GM12878 (cell line): ENCODE results near the gene NAA60. TPM values are rescaled to one million over a fixed set of nuclear protein-coding genes. Genes with fewer than 3 reads are reported as not detected.
A peak's percentile ranks its signal among the peaks of the same experiment; 100 is the strongest.

Source experiments
- ATAC-seq: fragments of 200-7000 bp; cut with Tn5 transposase; 3 replicates; pipeline ENCODE4 v1.9.1; 2020; ENCODE audit warnings: mild to moderate bottlenecking, moderate library complexity
- BruUV-seq: library from RNA; stranded (reverse); fragments of 400-500 nt; replicated peaks from 2 replicates; lab custom pipeline; 2021; lab: Mats Ljungman, UMichigan
- CTCF ChIA-PET: fragments of 300-600 bp; sonication (Branson Sonifier 250); formaldehyde crosslinking; extraction: SDS; loops from one replicate; lab custom pipeline; 2021; ENCODE audit warnings: inconsistent platforms; lab: Yijun Ruan, JAX
- POLR2A ChIA-PET: fragments of 350-600 bp; formaldehyde crosslinking; extraction: SDS; loops from one replicate; lab custom pipeline; 2021; ENCODE audit warnings: inconsistent platforms; lab: Charles Lee
- RAD21 ChIA-PET: fragments of 300-600 bp; sonication (Branson Sonifier 250); formaldehyde crosslinking; loops from one replicate; lab custom pipeline; 2023; ENCODE audit warnings: antibody characterized with exemption; ENCODE audit not compliant: unreplicated experiment; lab: Charles Lee
- SMC1A ChIA-PET: fragments of 300-600 bp; sonication (Branson Sonifier 250); formaldehyde crosslinking; loops from one replicate; lab custom pipeline; 2023; ENCODE audit not compliant: unreplicated experiment, uncharacterized antibody; lab: Charles Lee
- DNase-seq: peaks from one replicate; pipeline ENCODE4 v3.0.0-alpha.2; 2011; ENCODE audit warnings: low read depth, low spot score
- FAIRE-seq: peaks from 3 replicates; lab custom pipeline; 2011; peaks lifted over from hg19 to GRCh38; lab: Jason Lieb, UNC
- H2AFZ ChIP-seq: 2 replicates; pipeline ENCODE4 v1.6.0; 2011; ENCODE audit warnings: low read depth, low read length, control low read depth; ENCODE audit not compliant: control insufficient read depth
- H3K27ac ChIP-seq: 2 replicates; pipeline ENCODE4 v1.5.1; 2011; ENCODE audit warnings: control low read depth; ENCODE audit not compliant: control insufficient read depth, insufficient read depth
- H3K27me3 ChIP-seq, 2 experiments: replicated peaks in 1 of 2; 2 replicates each; pipeline versions ENCODE4 v1.6.0 to v1.6.1; 2011; ENCODE audit warnings: low read length in 1 of 2; ENCODE audit not compliant: control insufficient read depth in 2 of 2, insufficient read depth in 2 of 2
- H3K36me3 ChIP-seq, 2 experiments: 2 replicates each; pipeline ENCODE4 v1.5.1; 2011; ENCODE audit warnings: low read length in 1 of 2; ENCODE audit not compliant: control insufficient read depth in 2 of 2, insufficient read depth in 2 of 2
- H3K4me1 ChIP-seq: 2 replicates; pipeline ENCODE4 v1.6.1; 2011; ENCODE audit warnings: mild to moderate bottlenecking, low read length, moderate library complexity, mixed read lengths; ENCODE audit not compliant: control insufficient read depth, insufficient read depth
- H3K4me2 ChIP-seq: 2 replicates; pipeline ENCODE4 v1.6.0; 2011; ENCODE audit warnings: control low read depth; ENCODE audit not compliant: control insufficient read depth, insufficient read depth
- H3K4me3 ChIP-seq: fragments of 200-600 bp; sonication (generic); 2 replicates; pipeline ENCODE4 v1.5.1; 2016
- H3K79me2 ChIP-seq: 2 replicates; pipeline ENCODE4 v1.6.0; 2011; ENCODE audit warnings: low read length; ENCODE audit not compliant: control insufficient read depth, insufficient read depth
- H3K9ac ChIP-seq: 2 replicates; pipeline ENCODE4 v1.8.0; 2011; ENCODE audit warnings: low read length, control low read depth, mixed read lengths; ENCODE audit not compliant: control insufficient read depth, insufficient read depth
- H3K9me3 ChIP-seq: replicated peaks from 3 replicates; pipeline ENCODE4 v1.5.1; 2011; ENCODE audit warnings: mild to moderate bottlenecking, low read length; ENCODE audit not compliant: control insufficient read depth, insufficient read depth
- H4K20me1 ChIP-seq: 2 replicates; pipeline ENCODE4 v1.6.0; 2011; ENCODE audit not compliant: control insufficient read depth, insufficient read depth
- BMI1 ChIP-seq: fragments of 450-650 bp; IDR thresholded peaks from 2 replicates; pipeline ENCODE4 v1.6.1; 2016; ENCODE audit warnings: mild to moderate bottlenecking, moderate library complexity, borderline replicate concordance
- DPF2 ChIP-seq: fragments of 450-650 bp; IDR thresholded peaks from 2 replicates; pipeline ENCODE4 v1.6.1; 2017; ENCODE audit warnings: mild to moderate bottlenecking
- IKZF1 ChIP-seq: fragments of 450-650 bp; conservative IDR thresholded peaks from 2 replicates; pipeline ENCODE4 v1.6.1; 2017; ENCODE audit warnings: antibody characterized with exemption, mild to moderate bottlenecking
- JUND ChIP-seq: IDR thresholded peaks from 2 replicates; pipeline ENCODE4 v1.6.1; 2012; ENCODE audit warnings: low read depth, mild to moderate bottlenecking, low read length, improper control_type of control experiment, moderate library complexity
- MXI1 ChIP-seq: fragments of 150-350 bp; IDR thresholded peaks from 2 replicates; pipeline ENCODE4 v1.6.1; 2011; ENCODE audit warnings: low read depth, mild to moderate bottlenecking, inconsistent platforms, low read length, improper control_type of control experiment
- SMAD5 ChIP-seq: IDR thresholded peaks from 2 replicates; pipeline ENCODE4 v1.6.1; 2016; ENCODE audit warnings: antibody characterized with exemption, low read depth
- STAT1 ChIP-seq: fragments of 450-650 bp; conservative IDR thresholded peaks from 2 replicates; pipeline ENCODE4 v1.6.1; 2014; ENCODE audit warnings: antibody characterized with exemption, mild to moderate bottlenecking
- TAF1 ChIP-seq: IDR thresholded peaks from 2 replicates; pipeline ENCODE4 v1.6.1; 2011; ENCODE audit warnings: mild to moderate bottlenecking, low read depth, low read length, borderline replicate concordance
- ZNF622 ChIP-seq: fragments of 450-650 bp; IDR thresholded peaks from 2 replicates; pipeline ENCODE4 v1.6.1; 2017; ENCODE audit warnings: mild to moderate bottlenecking, inconsistent platforms
- WGBS: methylation state at CpG from one replicate; pipeline ENCODE4 v1.1.6; 2016; ENCODE audit warnings: low lambda C conversion rate; ENCODE audit not compliant: insufficient replicate concordance, insufficient coverage; ENCODE audit errors: missing lambda C conversion rate; 5-methylcytosine and 5-hydroxymethylcytosine counted together
- in situ Hi-C: fragments of 300-500 bp; cut with MboI; formaldehyde crosslinking; loops from 9 replicates; pipeline ENCODE4 v1.14.3; 2018; ENCODE audit warnings: mixed read lengths
- intact Hi-C: fragments of 100-400 bp; cut with micrococcal nuclease; formaldehyde crosslinking; loops from one replicate; pipeline ENCODE4 v1.14.2; 2022; ENCODE audit not compliant: unreplicated experiment
- polyA plus RNA-seq, 11 experiments: library from polyadenylated mRNA; depleted of rRNA in 4 of 11; unstranded in 6 of 11; stranded (reverse) in 5 of 11; fragments of >200 nt; fragmentation: Nextera tagmentation in 4 of 11; fragmentation: Illumina TruSeq in 1 of 11; extraction: Ambion mirVana in 4 of 11; extraction: Trizol in 1 of 11; gene quantifications; 1 replicate in 1 of 11; 2 replicates in 10 of 11; pipeline versions ENCODE4 v1.2.1 to v1.2.3, GENCODE V29; 2011 to 2016; ENCODE audit warnings: inconsistent platforms in 2 of 11, missing spikeins in 2 of 11, low read depth in 1 of 11
- total RNA-seq, 4 experiments: library from RNA; depleted of rRNA in 3 of 4; stranded (reverse); fragments of >200 nt in 3 of 4; fragmentation: Illumina TruSeq in 1 of 4; extraction: Trizol in 1 of 4; gene quantifications; 2 replicates each; pipeline versions ENCODE4 v1.2.1 to v1.2.3, GENCODE V29; 2013 to 2021
- TF ChIP-seq, protein P1 (sequence below): fragments of 150-350 bp; IDR thresholded peaks from 2 replicates; pipeline ENCODE4 v1.6.1; 2016; ENCODE audit warnings: low read depth, low read length
- TF ChIP-seq, protein P2 (sequence below): fragments of 450-650 bp; IDR thresholded peaks from 2 replicates; pipeline ENCODE4 v1.6.1; 2018; ENCODE audit warnings: mild to moderate bottlenecking, low read depth, moderate library complexity; ENCODE audit not compliant: partially characterized antibody
- TF ChIP-seq, protein P3 (sequence below), 3 experiments: IDR thresholded peaks in 2 of 3; conservative IDR thresholded peaks in 1 of 3; 2 replicates each; pipeline ENCODE4 v1.5.1; 2011; ENCODE audit warnings: low read depth in 3 of 3, low read length in 3 of 3, mild to moderate bottlenecking in 3 of 3, control low read depth in 2 of 3, moderate library complexity in 2 of 3, inconsistent platforms in 1 of 3, mixed read lengths in 1 of 3; ENCODE audit not compliant: control insufficient read depth in 2 of 3, insufficient read depth in 1 of 3; ENCODE audit errors: extremely low read depth in 1 of 3
- TF ChIP-seq, protein P4 (sequence below): IDR thresholded peaks from 2 replicates; pipeline ENCODE4 v1.6.1; 2011; ENCODE audit warnings: low read depth, low read length, improper control_type of control experiment, borderline replicate concordance

NAA60 gene
- total and polyA plus RNA-seq, 10 of the 15 experiments (the other 5 are each of a cell fraction or from before 2014, with no cell fraction given) = 6.2 to 43.1 (median 34.6) TPM

DNA sequence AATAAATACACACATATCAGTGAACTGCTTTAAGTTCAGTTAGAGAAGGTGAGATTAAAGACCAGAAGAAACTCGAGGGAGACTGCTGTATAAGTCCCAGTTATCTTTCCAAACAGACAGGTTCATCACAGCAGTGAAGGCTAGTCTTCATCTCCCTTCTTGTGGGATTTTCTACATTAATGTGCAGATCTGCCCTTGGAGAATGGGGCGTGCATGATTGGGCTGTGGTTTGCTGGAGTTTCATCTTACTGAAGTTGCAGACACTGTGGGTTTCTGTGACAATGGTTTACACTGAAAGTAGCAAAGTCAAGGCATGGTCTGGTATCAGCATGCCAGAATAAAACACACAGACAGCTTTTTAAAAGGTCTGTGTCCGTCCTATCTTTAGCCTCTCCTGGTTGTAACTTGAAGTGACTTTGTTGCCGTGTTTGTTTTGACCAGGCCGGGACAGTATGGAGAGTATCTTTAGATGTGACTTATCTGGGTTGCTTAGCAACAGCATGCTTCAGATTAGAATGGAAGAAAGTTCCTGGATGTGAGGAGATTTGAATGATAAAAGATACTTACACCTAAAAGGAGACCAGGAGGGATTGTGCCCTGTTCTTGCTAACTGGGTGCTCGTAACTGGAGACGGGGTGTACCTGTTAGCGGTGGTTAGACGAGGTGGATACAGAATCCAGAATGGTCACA, 16.1 kb downstream of the NAA60 start:
- Histone ChIP-seq H3K4me3 (peak overlapping the region; percentile 77), H2AFZ (no peak overlapping the region), H3K27ac (0 out of 2 replicates have a peak overlapping the region, but pooled peaks have one; percentile 27), H4K20me1 (peaks cover under 1% of the 10 kb centered on the region; the same call in 1 of the 2 replicates), H3K9ac (peak overlapping the region; percentile 79; the same call in 1 of the 2 replicates), H3K36me3 (no peaks in the 10 kb centered on the region; a peak in 1 of 4 replicates), H3K4me1 (peaks cover 21% of the 10 kb centered on the region), H3K9me3 (no peaks in the 10 kb centered on the region), H3K79me2 (peaks cover 66% of the 10 kb centered on the region), H3K4me2 (peak overlapping the region; percentile 86), H3K27me3 (no peaks in the 10 kb centered on the region)
- POLR2A ChIA-PET = interaction anchor here (1.0 kb wide), 1 partner anchor 16 kb away, joined by 3 read pairs; the partner anchor contains the start of genes NAA60 and ZNF597
- intact Hi-C loops (loop anchor here (1.0 to 5.0 kb wide), 4 partner anchors 43 to 271 kb away; partner anchors contain the start of genes CLUAP1, OR1F1, ZNF174 and ZSCAN32), in situ Hi-C loops (no loop called here)
- FAIRE-seq (peak; percentile 23), DNase-seq (no peak), ATAC-seq (no peak)
- 81% methylated on average over 9 of the region's 9 CpGs for WGBS
- SMC1A ChIA-PET = interaction anchor here (1.5 kb wide), 1 partner anchor 176 kb away, joined by 4 read pairs; the partner anchor contains the start of gene ZNF263
- CTCF ChIA-PET = interaction anchor here (2.7 to 2.9 kb wide), 2 partner anchors 192 to 330 kb away, joined by 9 to 12 read pairs; no protein-coding TSS in a partner anchor
- RAD21 ChIA-PET = no interaction called here
- BruUV-seq = TSS peak; percentile 57
- TF ChIP-seq, protein P1, sequence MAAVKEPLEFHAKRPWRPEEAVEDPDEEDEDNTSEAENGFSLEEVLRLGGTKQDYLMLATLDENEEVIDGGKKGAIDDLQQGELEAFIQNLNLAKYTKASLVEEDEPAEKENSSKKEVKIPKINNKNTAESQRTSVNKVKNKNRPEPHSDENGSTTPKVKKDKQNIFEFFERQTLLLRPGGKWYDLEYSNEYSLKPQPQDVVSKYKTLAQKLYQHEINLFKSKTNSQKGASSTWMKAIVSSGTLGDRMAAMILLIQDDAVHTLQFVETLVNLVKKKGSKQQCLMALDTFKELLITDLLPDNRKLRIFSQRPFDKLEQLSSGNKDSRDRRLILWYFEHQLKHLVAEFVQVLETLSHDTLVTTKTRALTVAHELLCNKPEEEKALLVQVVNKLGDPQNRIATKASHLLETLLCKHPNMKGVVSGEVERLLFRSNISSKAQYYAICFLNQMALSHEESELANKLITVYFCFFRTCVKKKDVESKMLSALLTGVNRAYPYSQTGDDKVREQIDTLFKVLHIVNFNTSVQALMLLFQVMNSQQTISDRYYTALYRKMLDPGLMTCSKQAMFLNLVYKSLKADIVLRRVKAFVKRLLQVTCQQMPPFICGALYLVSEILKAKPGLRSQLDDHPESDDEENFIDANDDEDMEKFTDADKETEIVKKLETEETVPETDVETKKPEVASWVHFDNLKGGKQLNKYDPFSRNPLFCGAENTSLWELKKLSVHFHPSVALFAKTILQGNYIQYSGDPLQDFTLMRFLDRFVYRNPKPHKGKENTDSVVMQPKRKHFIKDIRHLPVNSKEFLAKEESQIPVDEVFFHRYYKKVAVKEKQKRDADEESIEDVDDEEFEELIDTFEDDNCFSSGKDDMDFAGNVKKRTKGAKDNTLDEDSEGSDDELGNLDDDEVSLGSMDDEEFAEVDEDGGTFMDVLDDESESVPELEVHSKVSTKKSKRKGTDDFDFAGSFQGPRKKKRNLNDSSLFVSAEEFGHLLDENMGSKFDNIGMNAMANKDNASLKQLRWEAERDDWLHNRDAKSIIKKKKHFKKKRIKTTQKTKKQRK = no peak
- TF ChIP-seq SMAD5 = no peak
- TF ChIP-seq JUND = no peak
- no peak for TF ChIP-seq IKZF1
- no peak for TF ChIP-seq TAF1
- TF ChIP-seq MXI1 = peak; percentile 46; the same call in 1 of the 2 replicates
- no peak for TF ChIP-seq STAT1
- TF ChIP-seq ZNF622 = no peak
- TF ChIP-seq, protein P2, sequence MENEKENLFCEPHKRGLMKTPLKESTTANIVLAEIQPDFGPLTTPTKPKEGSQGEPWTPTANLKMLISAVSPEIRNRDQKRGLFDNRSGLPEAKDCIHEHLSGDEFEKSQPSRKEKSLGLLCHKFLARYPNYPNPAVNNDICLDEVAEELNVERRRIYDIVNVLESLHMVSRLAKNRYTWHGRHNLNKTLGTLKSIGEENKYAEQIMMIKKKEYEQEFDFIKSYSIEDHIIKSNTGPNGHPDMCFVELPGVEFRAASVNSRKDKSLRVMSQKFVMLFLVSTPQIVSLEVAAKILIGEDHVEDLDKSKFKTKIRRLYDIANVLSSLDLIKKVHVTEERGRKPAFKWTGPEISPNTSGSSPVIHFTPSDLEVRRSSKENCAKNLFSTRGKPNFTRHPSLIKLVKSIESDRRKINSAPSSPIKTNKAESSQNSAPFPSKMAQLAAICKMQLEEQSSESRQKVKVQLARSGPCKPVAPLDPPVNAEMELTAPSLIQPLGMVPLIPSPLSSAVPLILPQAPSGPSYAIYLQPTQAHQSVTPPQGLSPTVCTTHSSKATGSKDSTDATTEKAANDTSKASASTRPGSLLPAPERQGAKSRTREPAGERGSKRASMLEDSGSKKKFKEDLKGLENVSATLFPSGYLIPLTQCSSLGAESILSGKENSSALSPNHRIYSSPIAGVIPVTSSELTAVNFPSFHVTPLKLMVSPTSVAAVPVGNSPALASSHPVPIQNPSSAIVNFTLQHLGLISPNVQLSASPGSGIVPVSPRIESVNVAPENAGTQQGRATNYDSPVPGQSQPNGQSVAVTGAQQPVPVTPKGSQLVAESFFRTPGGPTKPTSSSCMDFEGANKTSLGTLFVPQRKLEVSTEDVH = no peak
- TF ChIP-seq BMI1 = peak; percentile 66; the same call in 1 of the 2 replicates
- TF ChIP-seq DPF2 = no peak
- TF ChIP-seq, protein P3, sequence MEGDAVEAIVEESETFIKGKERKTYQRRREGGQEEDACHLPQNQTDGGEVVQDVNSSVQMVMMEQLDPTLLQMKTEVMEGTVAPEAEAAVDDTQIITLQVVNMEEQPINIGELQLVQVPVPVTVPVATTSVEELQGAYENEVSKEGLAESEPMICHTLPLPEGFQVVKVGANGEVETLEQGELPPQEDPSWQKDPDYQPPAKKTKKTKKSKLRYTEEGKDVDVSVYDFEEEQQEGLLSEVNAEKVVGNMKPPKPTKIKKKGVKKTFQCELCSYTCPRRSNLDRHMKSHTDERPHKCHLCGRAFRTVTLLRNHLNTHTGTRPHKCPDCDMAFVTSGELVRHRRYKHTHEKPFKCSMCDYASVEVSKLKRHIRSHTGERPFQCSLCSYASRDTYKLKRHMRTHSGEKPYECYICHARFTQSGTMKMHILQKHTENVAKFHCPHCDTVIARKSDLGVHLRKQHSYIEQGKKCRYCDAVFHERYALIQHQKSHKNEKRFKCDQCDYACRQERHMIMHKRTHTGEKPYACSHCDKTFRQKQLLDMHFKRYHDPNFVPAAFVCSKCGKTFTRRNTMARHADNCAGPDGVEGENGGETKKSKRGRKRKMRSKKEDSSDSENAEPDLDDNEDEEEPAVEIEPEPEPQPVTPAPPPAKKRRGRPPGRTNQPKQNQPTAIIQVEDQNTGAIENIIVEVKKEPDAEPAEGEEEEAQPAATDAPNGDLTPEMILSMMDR (IDR thresholded peaks at IDR 0.05 in 2 of 3, conservative IDR thresholded peaks at IDR 0.05 in 1 of 3; ENCODE audit: control insufficient read depth in 2 of 3, extremely low read depth in 1 of 3, insufficient read depth in 1 of 3, low read depth in 3 of 3, low read length in 3 of 3) = no peak
- TF ChIP-seq, protein P4, sequence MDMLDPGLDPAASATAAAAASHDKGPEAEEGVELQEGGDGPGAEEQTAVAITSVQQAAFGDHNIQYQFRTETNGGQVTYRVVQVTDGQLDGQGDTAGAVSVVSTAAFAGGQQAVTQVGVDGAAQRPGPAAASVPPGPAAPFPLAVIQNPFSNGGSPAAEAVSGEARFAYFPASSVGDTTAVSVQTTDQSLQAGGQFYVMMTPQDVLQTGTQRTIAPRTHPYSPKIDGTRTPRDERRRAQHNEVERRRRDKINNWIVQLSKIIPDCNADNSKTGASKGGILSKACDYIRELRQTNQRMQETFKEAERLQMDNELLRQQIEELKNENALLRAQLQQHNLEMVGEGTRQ = no peak
